Endodermal cell (in vitro differentiated cells): ENCODE results near the gene LZTR1. TPM values are rescaled to one million over a fixed set of nuclear protein-coding genes. Genes with fewer than 3 reads are reported as not detected.

Experiments
- DNase-seq: peaks from one replicate; pipeline ENCODE4 v3.0.0-alpha.2; 2017
- H3K27ac ChIP-seq: 2 replicates; pipeline ENCODE4 v1.5.1; 2013; ENCODE audit warnings: mild to moderate bottlenecking, low read depth, low read length, moderate library complexity
- H3K27me3 ChIP-seq: 2 replicates; pipeline ENCODE4 v1.6.1; 2013; ENCODE audit warnings: mild to moderate bottlenecking, low read length, moderate library complexity; ENCODE audit not compliant: insufficient read depth, control insufficient read depth, poor library complexity, severe bottlenecking
- H3K36me3 ChIP-seq: 2 replicates; pipeline ENCODE4 v1.7.0; 2013; ENCODE audit warnings: mild to moderate bottlenecking, low read length, moderate library complexity; ENCODE audit not compliant: control insufficient read depth, insufficient read depth
- H3K4me1 ChIP-seq: one replicate; pipeline ENCODE4 v1.7.0; 2013; ENCODE audit warnings: low read length; ENCODE audit not compliant: control insufficient read depth, insufficient read depth
- H3K4me3 ChIP-seq: 2 replicates; pipeline ENCODE4 v1.5.1; 2013; ENCODE audit warnings: mild to moderate bottlenecking, low read length, moderate library complexity
- H3K9ac ChIP-seq: 2 replicates; pipeline ENCODE4 v1.6.1; 2013; ENCODE audit warnings: mild to moderate bottlenecking, low read length, moderate library complexity; ENCODE audit not compliant: poor library complexity, severe bottlenecking; ENCODE audit errors: extremely low read depth
- H3K9me3 ChIP-seq: 2 replicates; pipeline ENCODE4 v1.6.1; 2013; ENCODE audit warnings: mild to moderate bottlenecking, low read length, moderate library complexity; ENCODE audit not compliant: control insufficient read depth
- H3K27ac Mint-ChIP-seq: 2 replicates; pipeline ENCODE4 v1.8.0; 2020; ENCODE audit warnings: mixed read lengths
- H3K27me3 Mint-ChIP-seq: 2 replicates; pipeline ENCODE4 v1.8.0; 2021; ENCODE audit warnings: mild to moderate bottlenecking, mixed read lengths; ENCODE audit not compliant: insufficient read depth
- H3K36me3 Mint-ChIP-seq: 2 replicates; pipeline ENCODE4 v1.8.0; 2020; ENCODE audit warnings: low read depth, mixed read lengths
- H3K4me1 Mint-ChIP-seq: 2 replicates; pipeline ENCODE4 v1.8.0; 2020; ENCODE audit warnings: mixed read lengths
- H3K4me3 Mint-ChIP-seq: 2 replicates; pipeline ENCODE4 v1.8.0; 2020; ENCODE audit warnings: mild to moderate bottlenecking, moderate library complexity, mixed read lengths
- H3K9me3 Mint-ChIP-seq: 2 replicates; pipeline ENCODE4 v1.8.0; 2020; ENCODE audit warnings: mild to moderate bottlenecking, mixed read lengths
- WGBS, 2 experiments: methylation state at CpG; one replicate each; pipeline versions ENCODE4 v1.1.5 to v1.1.7; 2013; ENCODE audit warnings: missing lambda C conversion rate in 2 of 2, mixed read lengths in 1 of 2; ENCODE audit not compliant: insufficient coverage in 1 of 2, insufficient read length in 1 of 2; 5-methylcytosine and 5-hydroxymethylcytosine counted together
- total RNA-seq, 2 donors: library from RNA; stranded (reverse); fragmentation: NEBNext Ultra II Directional in 1 of 2; extraction: Animal tissue kit (Norgen Biotek cat#: 25700) in 1 of 2; gene quantifications; 2 replicates in 1 of 2; 3 replicates in 1 of 2; pipeline ENCODE4 v1.2.1, GENCODE V29; 2021
- TF ChIP-seq, protein P1 (sequence below): fragments of 200-600 bp; sonication (generic); conservative IDR thresholded peaks from 2 replicates; pipeline ENCODE4 v1.5.0; 2021; ENCODE audit warnings: antibody characterized with exemption, mild to moderate bottlenecking

LZTR1 gene
- total RNA-seq, 2 donors from 2014 or later: 56.5 to 73.2 TPM

DNA sequence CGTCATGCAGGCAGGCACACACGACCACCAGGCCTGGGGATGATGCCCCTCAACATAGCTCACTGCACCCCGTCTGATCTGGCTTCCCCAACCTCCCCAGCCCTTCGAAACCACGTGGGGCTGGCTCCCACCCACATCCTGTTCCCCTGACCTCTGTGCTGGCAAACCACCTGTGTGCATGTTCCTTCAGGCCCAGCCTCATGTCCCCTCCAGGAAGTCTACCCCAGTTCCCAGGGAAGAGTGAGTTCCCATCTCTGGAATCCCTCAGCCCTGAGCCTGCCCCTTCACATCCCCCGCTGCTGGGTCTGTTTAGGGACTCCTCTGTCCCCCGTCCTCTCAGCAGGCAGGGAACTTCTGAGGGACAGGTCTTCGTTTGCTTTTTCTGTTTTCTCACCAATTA lies 43.2 kb downstream of the LZTR1 start:
- no peaks in the 10 kb centered on the region for H3K36me3 ChIP-seq
- WGBS, 2 experiments: 75 to 83% methylated on average over 7 to 8 of the region's 8 CpGs
- peaks cover under 1% of the 10 kb centered on the region for H3K9me3 ChIP-seq
- Mint-ChIP-seq H3K27me3 (peaks cover 6% of the 10 kb centered on the region), H3K36me3 (no peaks in the 10 kb centered on the region), H3K27ac (no peak overlapping the region), H3K4me1 (peaks cover 7% of the 10 kb centered on the region), H3K4me3 (no peak overlapping the region), H3K9me3 (peaks cover under 1% of the 10 kb centered on the region)
- no peak overlapping the region for H3K4me3 ChIP-seq
- no peak overlapping the region for H3K27ac ChIP-seq
- DNase-seq: no peak
- H3K9ac ChIP-seq: no peak overlapping the region
- H3K4me1 ChIP-seq: no peaks in the 10 kb centered on the region
- TF ChIP-seq, protein P1, sequence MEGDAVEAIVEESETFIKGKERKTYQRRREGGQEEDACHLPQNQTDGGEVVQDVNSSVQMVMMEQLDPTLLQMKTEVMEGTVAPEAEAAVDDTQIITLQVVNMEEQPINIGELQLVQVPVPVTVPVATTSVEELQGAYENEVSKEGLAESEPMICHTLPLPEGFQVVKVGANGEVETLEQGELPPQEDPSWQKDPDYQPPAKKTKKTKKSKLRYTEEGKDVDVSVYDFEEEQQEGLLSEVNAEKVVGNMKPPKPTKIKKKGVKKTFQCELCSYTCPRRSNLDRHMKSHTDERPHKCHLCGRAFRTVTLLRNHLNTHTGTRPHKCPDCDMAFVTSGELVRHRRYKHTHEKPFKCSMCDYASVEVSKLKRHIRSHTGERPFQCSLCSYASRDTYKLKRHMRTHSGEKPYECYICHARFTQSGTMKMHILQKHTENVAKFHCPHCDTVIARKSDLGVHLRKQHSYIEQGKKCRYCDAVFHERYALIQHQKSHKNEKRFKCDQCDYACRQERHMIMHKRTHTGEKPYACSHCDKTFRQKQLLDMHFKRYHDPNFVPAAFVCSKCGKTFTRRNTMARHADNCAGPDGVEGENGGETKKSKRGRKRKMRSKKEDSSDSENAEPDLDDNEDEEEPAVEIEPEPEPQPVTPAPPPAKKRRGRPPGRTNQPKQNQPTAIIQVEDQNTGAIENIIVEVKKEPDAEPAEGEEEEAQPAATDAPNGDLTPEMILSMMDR: no peak
- peaks cover 2% of the 10 kb centered on the region for H3K27me3 ChIP-seq

DNA sequence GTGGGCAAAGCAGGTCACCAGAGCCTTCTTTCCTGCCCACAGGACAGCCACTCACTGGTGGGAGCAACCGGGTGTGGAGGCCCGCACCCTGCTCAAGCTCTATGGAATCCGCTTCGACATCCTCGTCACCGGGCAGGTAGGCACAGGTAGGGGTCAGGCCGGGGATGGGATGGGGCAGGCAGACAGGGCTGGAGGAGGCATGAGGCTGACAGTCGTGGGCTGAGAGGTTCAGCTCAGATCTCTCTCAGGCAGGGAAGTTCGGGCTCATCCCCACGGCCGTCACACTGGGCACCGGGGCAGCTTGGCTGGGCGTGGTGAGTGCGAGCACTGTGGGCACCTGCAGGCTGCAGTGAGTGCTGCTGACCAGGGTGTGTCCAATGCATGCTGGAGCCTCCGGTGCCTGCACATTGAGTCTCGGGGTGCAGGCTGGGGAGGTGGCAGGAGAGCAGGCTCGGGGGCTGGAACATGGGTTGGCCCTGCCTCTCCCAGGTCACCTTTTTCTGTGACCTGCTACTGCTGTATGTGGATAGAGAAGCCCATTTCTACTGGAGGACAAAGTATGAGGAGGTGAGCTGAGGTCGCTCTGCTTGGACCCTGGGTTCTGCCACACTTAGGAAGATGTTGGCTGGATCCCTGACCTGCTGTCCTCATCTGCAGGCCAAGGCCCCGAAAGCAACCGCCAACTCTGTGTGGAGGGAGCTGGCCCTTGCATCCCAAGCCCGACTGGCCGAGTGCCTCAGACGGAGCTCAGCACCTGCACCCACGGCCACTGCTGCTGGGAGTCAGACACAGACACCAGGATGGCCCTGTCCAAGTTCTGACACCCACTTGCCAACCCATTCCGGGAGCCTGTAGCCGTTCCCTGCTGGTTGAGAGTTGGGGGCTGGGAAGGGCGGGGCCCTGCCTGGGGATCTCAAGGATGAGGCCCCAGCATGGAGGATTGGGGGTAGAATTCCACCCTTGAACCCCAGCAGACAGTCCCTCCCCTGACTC lies 44.0 kb downstream of the LZTR1 start:
- Mint-ChIP-seq H3K36me3 (no peaks in the 10 kb centered on the region), H3K4me1 (peaks cover 7% of the 10 kb centered on the region), H3K4me3 (no peak overlapping the region), H3K9me3 (no peaks in the 10 kb centered on the region), H3K27me3 (peaks cover 12% of the 10 kb centered on the region), H3K27ac (no peak overlapping the region)
- Histone ChIP-seq H3K27ac (no peak overlapping the region), H3K9ac (no peak overlapping the region), H3K36me3 (no peaks in the 10 kb centered on the region), H3K4me1 (no peaks in the 10 kb centered on the region), H3K27me3 (peaks cover 10% of the 10 kb centered on the region), H3K4me3 (no peak overlapping the region), H3K9me3 (no peaks in the 10 kb centered on the region)
- TF ChIP-seq, protein P1: no peak
- no peak for DNase-seq
- 90 to 95% methylated on average over 13 to 27 of the region's 27 CpGs for WGBS, 2 experiments

DNA sequence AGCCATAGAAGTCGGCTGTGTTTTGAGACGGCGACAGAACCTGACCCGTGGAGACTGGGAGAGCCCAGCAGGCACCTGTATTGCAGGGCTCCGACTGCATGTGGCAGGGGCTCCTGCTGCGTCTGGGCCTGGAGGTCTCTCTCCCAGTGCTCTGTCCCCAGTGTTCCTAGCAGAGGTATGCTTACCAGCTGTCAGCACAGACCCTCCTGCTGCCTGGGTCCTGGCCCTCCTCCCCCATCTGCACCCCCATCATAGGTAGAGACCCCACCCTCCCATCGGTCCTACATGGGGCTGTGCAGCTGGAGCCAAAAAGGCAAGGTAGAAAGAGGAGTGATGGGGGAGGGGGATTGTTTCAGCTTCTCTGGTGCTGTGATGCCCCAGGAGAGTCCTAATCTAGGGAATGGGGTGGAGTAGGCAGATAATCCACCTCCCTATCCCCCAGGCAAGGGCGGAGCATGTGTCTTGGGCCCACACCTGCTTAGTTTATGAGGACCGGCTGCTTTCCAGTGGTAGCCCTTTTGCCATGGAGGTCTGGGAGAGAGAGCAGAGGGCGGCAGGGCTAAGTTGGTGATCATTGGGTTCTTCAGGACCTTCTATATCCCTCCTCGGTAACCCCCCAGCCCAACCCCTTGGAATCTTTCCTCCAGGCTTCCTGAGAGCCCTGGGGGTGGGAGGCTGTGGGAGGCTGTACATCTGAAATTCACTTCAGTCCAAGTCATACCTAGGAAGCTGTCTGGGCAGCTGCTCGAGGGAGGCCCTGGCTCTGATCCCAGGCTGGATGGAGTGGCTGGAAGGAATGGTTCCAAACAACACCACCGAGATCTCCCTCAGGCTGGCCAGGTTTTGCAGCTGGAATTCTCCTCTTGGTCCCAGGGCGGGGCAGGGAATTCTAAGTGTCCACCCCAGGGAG lies 44.9 kb downstream of the LZTR1 start:
- no peak overlapping the region for H3K4me3 ChIP-seq
- no peak overlapping the region for H3K27ac Mint-ChIP-seq
- H3K27me3 Mint-ChIP-seq: peaks cover 20% of the 10 kb centered on the region
- TF ChIP-seq, protein P1: no peak
- H3K4me1 Mint-ChIP-seq: peaks cover 7% of the 10 kb centered on the region
- no peak for DNase-seq
- no peaks in the 10 kb centered on the region for H3K36me3 ChIP-seq
- no peak overlapping the region for H3K27ac ChIP-seq
- no peak overlapping the region for H3K4me3 Mint-ChIP-seq
- H3K36me3 Mint-ChIP-seq: no peaks in the 10 kb centered on the region
- no peaks in the 10 kb centered on the region for H3K9me3 ChIP-seq
- H3K9ac ChIP-seq: no peak overlapping the region
- WGBS, 2 experiments: 75 to 91% methylated on average over 4 to 13 of the region's 14 CpGs
- H3K4me1 ChIP-seq: no peaks in the 10 kb centered on the region
- H3K27me3 ChIP-seq: peaks cover 20% of the 10 kb centered on the region
- no peaks in the 10 kb centered on the region for H3K9me3 Mint-ChIP-seq
